Stimulated activated CD8-positive, alpha-beta memory T cell treated with anti-CD3 and anti-CD28 coated beads, Interleukin-4, amount 100 ng/mL, for 4 hours (primary cell): ENCODE data around the gene LZTS3.
"Not testable (repeated sequence)": the region's sequence is repeated elsewhere in the genome, so short reads cannot be mapped to it uniquely, and the experiment has no call there.

ENCODE experiments used
- DNase-seq, 2 donors: peaks; one replicate each; pipeline ENCODE4 v3.0.0-alpha.2; 2020; ENCODE audit warnings: low read depth in 2 of 2, low spot score in 1 of 2

The LZTS3 gene

GRCh38 chr20:3167738-3168078 lies 5.6 kb downstream of the LZTS3 start:
- DNase-seq: no peak

- no peak for DNase-seq
Measured at GRCh38 chr20:3166913-3167342, 6.4 kb downstream of the LZTS3 start.

GRCh38 chr20:3166338-3166912 lies 6.9 kb downstream of the LZTS3 start:
- no peak for DNase-seq

- no peak for DNase-seq
Measured at GRCh38 chr20:3165473-3166337, 7.6 kb downstream of the LZTS3 start.

- no peak for DNase-seq
Measured at GRCh38 chr20:3164763-3165410, 8.5 kb downstream of the LZTS3 start.

- no peak for DNase-seq
Measured at GRCh38 chr20:3164043-3164762, 9.1 kb downstream of the LZTS3 start.

GRCh38 chr20:3163099-3164042 lies 10.0 kb downstream of the LZTS3 start:
- DNase-seq: no peak

- no peak for DNase-seq
Measured at GRCh38 chr20:3162080-3162611, 11.2 kb downstream of the LZTS3 start.

- DNase-seq: no peak
Measured at GRCh38 chr20:3161316-3162079, 11.9 kb downstream of the LZTS3 start.

- DNase-seq: no peak
Measured at GRCh38 chr20:3160418-3160817, 12.9 kb downstream of the LZTS3 start.

- no peak for DNase-seq
Measured at GRCh38 chr20:3158968-3159431, 14.3 kb downstream of the LZTS3 start.

GRCh38 chr20:3157817-3158216 lies 15.5 kb downstream of the LZTS3 start:
- no peak for DNase-seq

GRCh38 chr20:3156811-3157619 lies 16.3 kb downstream of the LZTS3 start:
- DNase-seq: no peak

GRCh38 chr20:3152057-3152644 lies 21.2 kb downstream of the LZTS3 start:
- DNase-seq: not testable (repeated sequence)

- DNase-seq: no peak
Measured at GRCh38 chr20:3150908-3151307, 22.4 kb downstream of the LZTS3 start.

GRCh38 chr20:3146732-3147341 lies 26.5 kb downstream of the LZTS3 start:
- no peak for DNase-seq

- DNase-seq: no peak
Measured at GRCh38 chr20:3141757-3142156, 31.6 kb downstream of the LZTS3 start.

GRCh38 chr20:3137492-3137891 lies 35.9 kb downstream of the LZTS3 start:
- no peak for DNase-seq
